ENCODE data around the gene SASH1. TPM values are rescaled to one million over a fixed set of nuclear protein-coding genes. Genes with fewer than 3 reads are reported as not detected.

SASH1 gene
- total and polyA plus RNA-seq, 2 of the 8 experiments (the other 6 are each of a cell fraction or from before 2014, with no cell fraction given), result 6.0 to 20.2 TPM

DNA sequence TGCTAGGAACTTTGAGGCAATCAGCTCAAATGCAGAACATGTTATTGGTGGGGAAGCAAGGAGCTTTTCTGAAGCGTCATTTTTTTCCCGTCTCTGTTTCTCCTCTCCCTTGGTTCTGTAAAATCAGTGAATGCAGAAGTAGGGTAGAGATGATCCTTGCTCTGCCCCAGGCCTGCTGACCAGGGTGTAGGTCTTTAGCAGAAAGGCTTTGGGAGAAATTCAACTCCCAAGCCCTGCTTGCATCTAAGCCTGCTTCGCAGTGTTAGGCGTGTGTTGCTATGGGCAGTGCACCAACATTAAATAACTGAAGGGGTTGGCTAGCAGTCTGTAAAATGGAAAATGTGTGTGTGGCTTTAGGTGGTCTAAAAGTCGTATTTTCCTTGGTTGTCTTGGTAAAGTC, 45.9 kb downstream of the SASH1 start:
- ChIA-PET POLR2A (ENCODE audit: partially characterized antibody) (interaction anchor here (1.7 kb wide), 1 partner anchor 9 kb away, joined by 4 read pairs; no protein-coding TSS in a partner anchor), CTCF (ENCODE audit: partially characterized antibody) (interaction anchor here (0.6 to 0.8 kb wide), 2 partner anchors 12 to 43 kb away, joined by 3 read pairs; no protein-coding TSS in a partner anchor)
- H3K27ac ChIP-seq (ENCODE audit: low read depth, low read length), result no peak overlapping the region
- no peak overlapping the region for H3K56ac ChIP-seq (replicated peaks; ENCODE audit: insufficient read length, low read depth, low read length)
- no peak overlapping the region for H3K4me3 ChIP-seq (ENCODE audit: extremely low read depth in 1 of 4, insufficient read depth in 2 of 4, low read depth in 3 of 4, low read length in 4 of 4)
- no peak overlapping the region for H3K4me2 ChIP-seq (ENCODE audit: insufficient read depth in 1 of 2, low read depth in 2 of 2, low read length in 2 of 2)
- no peak for DNase-seq (ENCODE audit: low read depth in 1 of 2, low spot score in 2 of 2)
- H2AK5ac ChIP-seq (ENCODE audit: low read depth, low read length), result no peak overlapping the region
- H3K27me3 ChIP-seq (replicated peaks in 1 of 4; ENCODE audit: control insufficient read depth in 3 of 4, extremely low read depth in 1 of 4, insufficient read depth in 3 of 4, low read length in 3 of 4), result no peaks in the 10 kb centered on the region
- H3K4me1 ChIP-seq (replicated peaks in 1 of 4; ENCODE audit: control insufficient read depth in 3 of 4, insufficient read depth in 4 of 4, low read length in 3 of 4), result peaks cover 0 to 7% (median under 1%) of the 10 kb centered on the region in 4 experiments; a peak in 3 of 7 replicates
- H4K5ac ChIP-seq (ENCODE audit: insufficient read length, low read depth, low read length), result no peak overlapping the region
- no peak for FAIRE-seq
- H3K9ac ChIP-seq (replicated peaks in 1 of 4; ENCODE audit: extremely low read depth in 1 of 4, low read depth in 3 of 4, low read length in 3 of 4), result no peak overlapping the region
- no peak overlapping the region for H2BK20ac ChIP-seq (ENCODE audit: low read length)
- H3K79me2 ChIP-seq (ENCODE audit: control insufficient read depth in 1 of 2, insufficient read depth in 2 of 2, low read length in 2 of 2), result peaks cover 0 to 36% of the 10 kb centered on the region in 2 experiments; a peak in 2 of 4 replicates
- H3K23me2 ChIP-seq (ENCODE audit: low read depth, low read length), result no peaks in the 10 kb centered on the region
- H4K8ac ChIP-seq (ENCODE audit: extremely low read depth, insufficient read depth, low read length), result no peak overlapping the region; the same call in 1 of the 2 replicates
- H3K36me3 ChIP-seq (ENCODE audit: control insufficient read depth in 2 of 4, insufficient read depth in 4 of 4, low read length in 3 of 4), result peaks cover 0 to 9% (median 0%) of the 10 kb centered on the region in 4 experiments; a peak in 2 of 8 replicates
- peaks cover 2 to 3% of the 10 kb centered on the region in 2 experiments for H4K20me1 ChIP-seq (replicated peaks in 1 of 2; ENCODE audit: control insufficient read depth in 1 of 2, insufficient read depth in 2 of 2, low read length in 2 of 2)
- H2BK15ac ChIP-seq (ENCODE audit: low read length), result no peak overlapping the region
- no peak overlapping the region for H2BK120ac ChIP-seq (replicated peaks; ENCODE audit: low read depth, low read length)
- H3K18ac ChIP-seq (ENCODE audit: extremely low read depth, low read length), result no peak overlapping the region
- no peak overlapping the region for H2BK5ac ChIP-seq (ENCODE audit: low read depth, low read length)
- WGBS, 2 experiments (ENCODE audit: extremely low coverage in 1 of 2, insufficient coverage in 1 of 2, insufficient read length in 1 of 2, insufficient replicate concordance in 2 of 2, low coverage in 1 of 2, low lambda C conversion rate in 2 of 2, missing lambda C conversion rate in 1 of 2), result 91% methylated on average over 5 of the region's 5 CpGs; no CpG with 5 or more reads in 1 of the 2 experiments
- peaks cover 5% of the 10 kb centered on the region for H3K79me1 ChIP-seq (ENCODE audit: low read depth, low read length)
- H3K4ac ChIP-seq (replicated peaks; ENCODE audit: insufficient read length, low read depth, low read length), result no peak overlapping the region
- H3K23ac ChIP-seq (ENCODE audit: insufficient read length), result no peak overlapping the region
- no peaks in the 10 kb centered on the region for H3K9me3 ChIP-seq (ENCODE audit: insufficient read depth in 2 of 2, low read depth in 1 of 2, low read length in 1 of 2)
- no peak overlapping the region for H3K14ac ChIP-seq (ENCODE audit: insufficient read length)
- H2BK12ac ChIP-seq (ENCODE audit: low read depth, low read length), result no peak overlapping the region
- H4K91ac ChIP-seq (replicated peaks; ENCODE audit: insufficient read length, low read length), result no peak overlapping the region
- H2AFZ ChIP-seq (ENCODE audit: low read length), result no peak overlapping the region
- no peak for TF ChIP-seq NRF1 (IDR thresholded peaks at IDR 0.05; ENCODE audit: low read depth, low read length)
- no peak for TF ChIP-seq CREB1 (IDR thresholded peaks at IDR 0.05)
- TF ChIP-seq TCF12 (IDR thresholded peaks at IDR 0.05; ENCODE audit: low read depth, low read length), result no peak
- no peak for TF ChIP-seq BCL11A (IDR thresholded peaks at IDR 0.05; ENCODE audit: low read depth in 2 of 2, low read length in 2 of 2)
- TF ChIP-seq EP300 (IDR thresholded peaks at IDR 0.05; ENCODE audit: borderline replicate concordance in 1 of 2, low read depth in 2 of 2, low read length in 2 of 2), result no peak
- TF ChIP-seq, protein P1, sequence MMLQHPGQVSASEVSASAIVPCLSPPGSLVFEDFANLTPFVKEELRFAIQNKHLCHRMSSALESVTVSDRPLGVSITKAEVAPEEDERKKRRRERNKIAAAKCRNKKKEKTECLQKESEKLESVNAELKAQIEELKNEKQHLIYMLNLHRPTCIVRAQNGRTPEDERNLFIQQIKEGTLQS (IDR thresholded peaks at IDR 0.05; ENCODE audit: insufficient read depth, low read depth, low read length), result no peak
- no peak for TF ChIP-seq SP2 (IDR thresholded peaks at IDR 0.05; ENCODE audit: low read length)
- no peak for TF ChIP-seq HDAC2 (IDR thresholded peaks at IDR 0.05; ENCODE audit: borderline replicate concordance in 1 of 2, low read depth in 2 of 2, low read length in 2 of 2)

All from H1 (cell line).